ENCODE results near the gene CDC123. TPM values are rescaled to one million over a fixed set of nuclear protein-coding genes. Genes with fewer than 3 reads are reported as not detected.

The CDC123 gene
- total RNA-seq, 1 donor from 2014 or later = 48.4 TPM

- no peak for DNase-seq (ENCODE audit: low spot score)
Measured at GRCh38 chr10:12299222-12299965, 103.4 kb downstream of the CDC123 start.

Other genes with a start within 250 kb of the CDC123 start
- 16.6 TPM for gene UPF2, start 153.4 kb upstream of the CDC123 start, total RNA-seq (ENCODE audit: insufficient read depth, low replicate concordance)
- 56.3 TPM for gene DHTKD1, start 127.2 kb upstream of the CDC123 start, total RNA-seq (ENCODE audit: insufficient read depth, low replicate concordance)
- gene SEC61A2, start 66.5 kb upstream of the CDC123 start, total RNA-seq (ENCODE audit: insufficient read depth, low replicate concordance) = 2.6 TPM
- 51.3 TPM for gene NUDT5, start 297 bp upstream of the CDC123 start, total RNA-seq (ENCODE audit: insufficient read depth, low replicate concordance)
- 3.1 TPM for gene CAMK1D, start 153.4 kb downstream of the CDC123 start, total RNA-seq (ENCODE audit: insufficient read depth, low replicate concordance)

All from umbilical cord (tissue), 2 donors.